HG02885 (cell line): ENCODE data around the gene ARHGAP21.

Experiments
- ATAC-seq: cut with Tn5 transposase; IDR thresholded peaks from one replicate; pipeline ENCODE4 v1.9.1; 2021; ENCODE audit warnings: mild to moderate bottlenecking; ENCODE audit not compliant: unreplicated experiment, poor library complexity

ARHGAP21 gene

GRCh38 chr10:24589265-24589664 lies 134.4 kb downstream of the ARHGAP21 start:
- ATAC-seq: no peak

GRCh38 chr10:24579906-24580305 lies 143.8 kb downstream of the ARHGAP21 start:
- ATAC-seq: no peak

- ATAC-seq: no peak
Measured at GRCh38 chr10:24579448-24579847, 144.2 kb downstream of the ARHGAP21 start.

- ATAC-seq: no peak
Measured at GRCh38 chr10:24575481-24576002, 148.1 kb downstream of the ARHGAP21 start.

- ATAC-seq: no peak
Measured at GRCh38 chr10:24574578-24575155, 149.0 kb downstream of the ARHGAP21 start.

- ATAC-seq: no peak
Measured at GRCh38 chr10:24574161-24574560, 149.5 kb downstream of the ARHGAP21 start.

- ATAC-seq: no peak
Measured at GRCh38 chr10:24571870-24572450, 151.7 kb downstream of the ARHGAP21 start.

- ATAC-seq: no peak
Measured at GRCh38 chr10:24570658-24571426, 152.8 kb downstream of the ARHGAP21 start.

- no peak for ATAC-seq
Measured at GRCh38 chr10:24569828-24570657, 153.6 kb downstream of the ARHGAP21 start.

- ATAC-seq: no peak
Measured at GRCh38 chr10:24569330-24569796, 154.3 kb downstream of the ARHGAP21 start.

- ATAC-seq: no peak
Measured at GRCh38 chr10:24568042-24568441, 155.6 kb downstream of the ARHGAP21 start.

- ATAC-seq: no peak
Measured at GRCh38 chr10:24561453-24561852, 162.2 kb downstream of the ARHGAP21 start.

- peak; percentile 54 for ATAC-seq
Measured at GRCh38 chr10:24556750-24557742, 166.6 kb downstream of the ARHGAP21 start.

GRCh38 chr10:24556126-24556749 lies 167.4 kb downstream of the ARHGAP21 start:
- no peak for ATAC-seq

- ATAC-seq: no peak
Measured at GRCh38 chr10:24554036-24554435, 169.7 kb downstream of the ARHGAP21 start.

GRCh38 chr10:24553051-24553612 lies 170.6 kb downstream of the ARHGAP21 start:
- ATAC-seq: no peak

- ATAC-seq: peak; percentile 88
Measured at GRCh38 chr10:24552346-24553016, 171.2 kb downstream of the ARHGAP21 start.

GRCh38 chr10:24551161-24551560 lies 172.5 kb downstream of the ARHGAP21 start:
- ATAC-seq: no peak
